PC-9 (cell line): ENCODE measurements around the gene TCEANC2.

Experiments used
- EZH2 ChIP-seq: fragments of 200-600 bp; sonication (generic); IDR thresholded peaks from 2 replicates; pipeline ENCODE4 v1.8.0; 2017; ENCODE audit warnings: antibody characterized with exemption, low read depth
- TF ChIP-seq, protein P1 (sequence below): fragments of 200-600 bp; sonication (generic); conservative IDR thresholded peaks from 2 replicates; pipeline ENCODE4 v1.6.1; 2017; ENCODE audit warnings: mixed run types, antibody characterized with exemption, mild to moderate bottlenecking, moderate library complexity

DNA sequence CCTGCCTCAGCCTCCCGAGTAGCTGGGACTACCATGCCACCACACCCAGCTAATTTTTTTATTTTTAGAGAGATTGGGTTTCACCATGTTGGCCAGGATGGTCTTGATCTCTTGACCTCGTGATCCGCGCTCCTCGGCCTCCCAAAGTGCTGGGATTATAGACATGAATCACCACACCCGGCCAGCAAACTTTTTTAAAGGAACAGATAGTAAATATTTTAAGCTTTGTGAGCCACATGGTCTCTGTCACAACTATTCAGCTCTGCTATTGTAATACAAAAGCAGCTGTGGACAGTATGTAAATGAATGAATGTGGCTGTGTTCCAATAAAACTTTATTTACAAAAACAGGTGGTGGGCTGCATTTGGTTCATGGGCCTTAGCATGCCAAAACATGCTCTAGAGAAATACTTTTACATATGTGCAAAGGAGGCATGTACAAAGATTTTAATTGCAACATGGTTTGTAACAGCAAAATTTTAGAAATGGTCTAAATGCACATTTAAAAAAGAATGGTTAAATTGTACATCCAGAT, 52.4 kb downstream of the TCEANC2 start:
- TF ChIP-seq, protein P1, sequence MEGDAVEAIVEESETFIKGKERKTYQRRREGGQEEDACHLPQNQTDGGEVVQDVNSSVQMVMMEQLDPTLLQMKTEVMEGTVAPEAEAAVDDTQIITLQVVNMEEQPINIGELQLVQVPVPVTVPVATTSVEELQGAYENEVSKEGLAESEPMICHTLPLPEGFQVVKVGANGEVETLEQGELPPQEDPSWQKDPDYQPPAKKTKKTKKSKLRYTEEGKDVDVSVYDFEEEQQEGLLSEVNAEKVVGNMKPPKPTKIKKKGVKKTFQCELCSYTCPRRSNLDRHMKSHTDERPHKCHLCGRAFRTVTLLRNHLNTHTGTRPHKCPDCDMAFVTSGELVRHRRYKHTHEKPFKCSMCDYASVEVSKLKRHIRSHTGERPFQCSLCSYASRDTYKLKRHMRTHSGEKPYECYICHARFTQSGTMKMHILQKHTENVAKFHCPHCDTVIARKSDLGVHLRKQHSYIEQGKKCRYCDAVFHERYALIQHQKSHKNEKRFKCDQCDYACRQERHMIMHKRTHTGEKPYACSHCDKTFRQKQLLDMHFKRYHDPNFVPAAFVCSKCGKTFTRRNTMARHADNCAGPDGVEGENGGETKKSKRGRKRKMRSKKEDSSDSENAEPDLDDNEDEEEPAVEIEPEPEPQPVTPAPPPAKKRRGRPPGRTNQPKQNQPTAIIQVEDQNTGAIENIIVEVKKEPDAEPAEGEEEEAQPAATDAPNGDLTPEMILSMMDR: no peak
- no peak for TF ChIP-seq EZH2
